Transverse colon (tissue), 4 donors: ENCODE data around the gene GLO1. TPM values are rescaled to one million over a fixed set of nuclear protein-coding genes. Genes with fewer than 3 reads are reported as not detected.
"Not testable (repeated sequence)": the region's sequence is repeated elsewhere in the genome, so short reads cannot be mapped to it uniquely, and the experiment has no call there.

Source experiments
- DNase-seq: peaks from one replicate; pipeline ENCODE4 v3.0.0-alpha.2; 2019
- H3K27ac ChIP-seq, 4 donors: fragments of 200-600 bp; sonication (generic); 2 replicates each; pipeline ENCODE4 v1.5.1; 2016 to 2018; ENCODE audit warnings: inconsistent platforms in 4 of 4
- H3K27me3 ChIP-seq: fragments of 200-600 bp; sonication (generic); 2 replicates; pipeline ENCODE4 v1.5.1; 2017; ENCODE audit warnings: inconsistent platforms
- H3K36me3 ChIP-seq, 4 donors: fragments of 200-600 bp; sonication (generic); 2 replicates each; pipeline ENCODE4 v1.5.1; 2017 to 2019; ENCODE audit warnings: inconsistent platforms in 4 of 4
- H3K4me1 ChIP-seq, 4 donors: fragments of 200-600 bp; sonication (generic); 2 replicates each; pipeline ENCODE4 v1.5.1; 2017 to 2020; ENCODE audit warnings: inconsistent platforms in 4 of 4
- H3K4me3 ChIP-seq, 4 donors: fragments of 200-600 bp; sonication (generic); 1 replicate in 1 of 4; 2 replicates in 3 of 4; pipeline versions ENCODE4 v1.5.1 to v1.6.1; 2017 to 2019; ENCODE audit warnings: inconsistent platforms in 4 of 4
- H3K9me3 ChIP-seq, 2 donors: fragments of 200-600 bp; sonication (generic); 2 replicates each; pipeline ENCODE4 v1.5.1; 2017 to 2019; ENCODE audit warnings: inconsistent platforms in 2 of 2
- EP300 ChIP-seq: sonication (generic); formaldehyde crosslinking; IDR thresholded peaks from one replicate; pipeline ENCODE4 v1.6.1; 2017; ENCODE audit warnings: antibody characterized with exemption, low read depth
- POLR2A ChIP-seq: fragments of 450-650 bp; IDR thresholded peaks from one replicate; pipeline ENCODE4 v1.6.1; 2016; ENCODE audit warnings: antibody characterized with exemption, mild to moderate bottlenecking, moderate library complexity
- POLR2AphosphoS5 ChIP-seq, 3 donors: sonication (generic); formaldehyde crosslinking; IDR thresholded peaks; one replicate each; pipeline ENCODE4 v1.6.1; 2016; ENCODE audit warnings: antibody characterized with exemption in 3 of 3
- whole genome bisulfite sequencing, 2 donors: methylation state at CpG; one replicate each; pipeline ENCODE4 v1.1.5; 2018; ENCODE audit warnings: low coverage in 1 of 2; 5-methylcytosine and 5-hydroxymethylcytosine counted together
- in situ Hi-C, 4 donors: fragments of 200-750 bp; cut with MboI; loops; one replicate each; pipeline versions ENCODE4 v1.15.0 to v1.15.1; 2017; ENCODE audit warnings: low sequenced_read_pairs in 3 of 4, low pct_ligation_motif_present in 1 of 4, low pct_unique_long_range_greater_than_20kb in 1 of 4
- intact Hi-C: fragments of 100-400 bp; cut with DNase I; formaldehyde crosslinking; loops from one replicate; pipeline ENCODE4 v1.15.1; 2023; ENCODE audit warnings: low total_unique reads
- total RNA-seq, 4 donors: library from RNA; depleted of rRNA; stranded (reverse); fragments of >200 nt; gene quantifications; one replicate each; pipeline ENCODE4 v1.1.0, GENCODE V29; 2016
- TF ChIP-seq, protein P1 (sequence below), 5 experiments: fragments of 200-600 bp in 3 of 5; fragments of 450-650 bp in 2 of 5; sonication (generic) in 3 of 5; IDR thresholded peaks; 1 replicate in 2 of 5; 2 replicates in 3 of 5; pipeline ENCODE4 v1.5.1; 2016 to 2017; ENCODE audit warnings: antibody characterized with exemption in 5 of 5, inconsistent platforms in 3 of 5, mild to moderate bottlenecking in 2 of 5, moderate library complexity in 1 of 5

The GLO1 gene
- total RNA-seq, 4 donors from 2014 or later: 15.3 to 56.1 (median 36.6) TPM

DNA sequence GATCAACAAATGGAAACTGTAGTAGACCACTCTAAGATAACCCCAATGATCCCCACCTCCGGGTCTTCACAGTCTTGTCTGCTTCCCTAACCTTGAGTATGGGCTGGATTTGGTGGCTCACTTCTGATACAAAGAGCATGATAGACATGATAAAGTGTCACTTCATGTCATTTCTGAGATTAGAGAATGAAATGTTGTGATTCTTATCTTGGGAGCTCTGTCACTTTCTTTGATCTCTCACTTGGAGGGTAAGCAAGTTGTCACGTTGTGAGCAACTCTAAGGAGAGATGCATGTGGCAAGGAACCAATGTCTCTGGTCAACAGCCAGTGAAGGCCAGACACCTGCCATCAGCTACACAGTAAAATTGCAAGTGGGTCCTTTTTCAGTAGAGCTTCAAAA lies 3.0 kb upstream of the GLO1 start:
- WGBS, 2 donors: 80 to 86% methylated on average over 1 to 2 of the region's 2 CpGs
- H3K4me1 ChIP-seq: peaks cover 0 to 6% (median 1%) of the 10 kb centered on the region in 4 donors
- in situ Hi-C loops: no loop called here
- no peak overlapping the region for H3K4me3 ChIP-seq
- H3K27me3 ChIP-seq: no peaks in the 10 kb centered on the region
- intact Hi-C loops: loop anchor here (10.0 kb wide), 1 partner anchor 909 kb away; no protein-coding TSS in a partner anchor
- DNase-seq: no peak
- H3K36me3 ChIP-seq: no peaks in the 10 kb centered on the region
- no peaks in the 10 kb centered on the region for H3K9me3 ChIP-seq
- H3K27ac ChIP-seq: no peak overlapping the region
- TF ChIP-seq POLR2AphosphoS5 (IDR thresholded peaks at IDR 0.05): no peak
- TF ChIP-seq EP300: no peak
- TF ChIP-seq, protein P1, sequence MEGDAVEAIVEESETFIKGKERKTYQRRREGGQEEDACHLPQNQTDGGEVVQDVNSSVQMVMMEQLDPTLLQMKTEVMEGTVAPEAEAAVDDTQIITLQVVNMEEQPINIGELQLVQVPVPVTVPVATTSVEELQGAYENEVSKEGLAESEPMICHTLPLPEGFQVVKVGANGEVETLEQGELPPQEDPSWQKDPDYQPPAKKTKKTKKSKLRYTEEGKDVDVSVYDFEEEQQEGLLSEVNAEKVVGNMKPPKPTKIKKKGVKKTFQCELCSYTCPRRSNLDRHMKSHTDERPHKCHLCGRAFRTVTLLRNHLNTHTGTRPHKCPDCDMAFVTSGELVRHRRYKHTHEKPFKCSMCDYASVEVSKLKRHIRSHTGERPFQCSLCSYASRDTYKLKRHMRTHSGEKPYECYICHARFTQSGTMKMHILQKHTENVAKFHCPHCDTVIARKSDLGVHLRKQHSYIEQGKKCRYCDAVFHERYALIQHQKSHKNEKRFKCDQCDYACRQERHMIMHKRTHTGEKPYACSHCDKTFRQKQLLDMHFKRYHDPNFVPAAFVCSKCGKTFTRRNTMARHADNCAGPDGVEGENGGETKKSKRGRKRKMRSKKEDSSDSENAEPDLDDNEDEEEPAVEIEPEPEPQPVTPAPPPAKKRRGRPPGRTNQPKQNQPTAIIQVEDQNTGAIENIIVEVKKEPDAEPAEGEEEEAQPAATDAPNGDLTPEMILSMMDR (IDR thresholded peaks at IDR 0.05): no peak
- TF ChIP-seq POLR2A: no peak

DNA sequence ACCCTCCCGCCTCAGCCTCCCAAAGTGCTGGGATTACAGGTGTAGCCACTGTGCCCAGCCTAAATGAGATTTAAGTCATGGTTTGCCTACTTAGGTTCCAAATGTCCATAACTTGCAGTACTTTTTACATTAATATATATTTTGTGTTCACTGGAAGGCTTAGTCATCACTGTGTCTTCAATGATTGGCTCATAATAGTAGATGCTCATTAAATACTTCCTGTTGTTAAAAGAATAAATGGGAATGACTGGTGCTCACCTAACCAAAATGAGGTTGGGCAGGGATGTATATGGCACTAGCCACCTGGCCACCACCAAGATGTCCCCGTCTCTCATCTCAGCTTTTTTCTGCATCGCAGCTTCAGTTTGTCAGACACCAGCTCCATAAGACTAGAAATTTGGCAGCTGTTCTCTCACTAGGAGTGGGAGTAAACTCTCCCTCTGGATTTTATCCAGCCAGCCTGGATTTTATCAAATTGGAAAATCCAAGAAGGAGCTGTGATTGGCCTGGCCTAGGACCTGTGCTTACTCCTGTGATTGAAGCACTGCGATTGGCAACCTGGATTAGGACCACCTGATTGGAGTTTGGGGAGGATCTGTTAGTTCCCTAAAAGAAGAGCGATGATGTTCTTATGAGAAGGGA lies 1.1 kb upstream of the GLO1 start:
- in situ Hi-C loops: no loop called here
- Histone ChIP-seq H3K9me3 (no peaks in the 10 kb centered on the region), H3K4me3 (no peak overlapping the region), H3K27me3 (no peaks in the 10 kb centered on the region), H3K36me3 (no peaks in the 10 kb centered on the region), H3K4me1 (peaks cover 0 to 6% (median 1%) of the 10 kb centered on the region in 4 donors), H3K27ac (no peak overlapping the region)
- intact Hi-C loops: loop anchor here (10.0 kb wide), 1 partner anchor 911 kb away; no protein-coding TSS in a partner anchor
- no peak for DNase-seq
- WGBS, 2 donors: 81% methylated on average over 5 of the region's 5 CpGs; no CpG with 5 or more reads in 1 of the 2 donors
- no peak for TF ChIP-seq POLR2A
- TF ChIP-seq, protein P1 (IDR thresholded peaks at IDR 0.05): no peak
- no peak for TF ChIP-seq EP300
- no peak for TF ChIP-seq POLR2AphosphoS5 (IDR thresholded peaks at IDR 0.05)

GRCh38 chr6:38701551-38701950 lies 1.4 kb downstream of the GLO1 start:
- TF ChIP-seq POLR2AphosphoS5 (IDR thresholded peaks at IDR 0.05) (no peak), POLR2A (no peak), EP300 (no peak)
- TF ChIP-seq, protein P1 (IDR thresholded peaks at IDR 0.05): no peak
- H3K4me3 ChIP-seq: no peak overlapping the region
- H3K27ac ChIP-seq: no peak overlapping the region
- WGBS, 2 donors: 76 to 97% methylated on average over 3 of the region's 3 CpGs
- no peaks in the 10 kb centered on the region for H3K27me3 ChIP-seq
- in situ Hi-C loops: no loop called here
- no peak for DNase-seq
- intact Hi-C loops: loop anchor here (10.0 kb wide), 1 partner anchor 913 kb away; no protein-coding TSS in a partner anchor
- no peaks in the 10 kb centered on the region for H3K9me3 ChIP-seq
- no peaks in the 10 kb centered on the region for H3K36me3 ChIP-seq
- H3K4me1 ChIP-seq: peaks cover 0 to 3% (median 1%) of the 10 kb centered on the region in 4 donors

DNA sequence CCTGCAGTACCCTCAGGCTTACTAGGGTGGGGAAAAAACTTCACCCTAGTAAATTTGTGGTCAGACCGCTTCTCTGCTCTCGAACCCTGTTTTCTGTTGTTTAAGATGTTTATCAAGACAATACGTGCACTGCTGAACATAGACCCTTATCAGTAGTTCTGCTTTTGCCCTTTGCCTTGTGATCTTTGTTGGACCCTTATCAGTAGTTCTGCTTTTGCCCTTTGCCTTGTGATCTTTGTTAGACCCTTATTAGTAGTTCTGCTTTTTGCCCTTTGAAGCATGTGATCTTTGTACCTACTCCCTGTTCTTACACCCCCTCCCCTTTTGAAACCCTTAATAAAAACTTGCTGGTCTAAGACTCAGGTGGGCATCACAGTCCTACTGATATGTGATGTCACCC lies 3.2 kb downstream of the GLO1 start:
- intact Hi-C loops: loop anchor here (10.0 kb wide), 1 partner anchor 915 kb away; no protein-coding TSS in a partner anchor
- H3K27me3 ChIP-seq, H3K36me3 ChIP-seq, H3K9me3 ChIP-seq, in situ Hi-C loops, H3K4me3 ChIP-seq, DNase-seq, H3K27ac ChIP-seq: not testable (repeated sequence)
- 95 to 100% methylated on average over 1 to 3 of the region's 3 CpGs for WGBS, 2 donors
- peaks cover 0 to 10% (median 1%) of the 10 kb centered on the region in 4 donors for H3K4me1 ChIP-seq

DNA sequence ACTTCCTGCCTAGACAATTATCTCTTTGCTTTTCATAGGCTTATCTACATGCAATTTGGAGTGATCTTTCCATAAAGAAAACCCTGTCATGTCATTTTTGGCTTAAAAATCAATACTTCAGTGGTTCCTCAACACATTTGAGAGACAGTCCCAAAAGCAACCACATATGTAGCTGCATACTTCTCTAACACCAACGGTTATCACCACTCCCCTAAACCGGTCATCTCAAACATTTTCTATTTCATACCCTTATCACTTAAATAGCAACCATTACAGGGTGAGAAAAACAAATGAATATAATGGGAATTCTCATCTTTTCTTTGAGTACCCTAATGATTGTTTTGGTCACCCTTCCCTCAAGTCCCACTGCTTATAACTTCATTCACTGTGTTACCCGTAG lies 5.1 kb downstream of the GLO1 start:
- Histone ChIP-seq H3K9me3 (no peaks in the 10 kb centered on the region), H3K36me3 (no peaks in the 10 kb centered on the region), H3K27me3 (no peaks in the 10 kb centered on the region), H3K4me1 (peaks cover 0 to 7% (median 1%) of the 10 kb centered on the region in 4 donors), H3K27ac (no peak overlapping the region), H3K4me3 (no peak overlapping the region)
- TF ChIP-seq POLR2A: no peak
- no peak for TF ChIP-seq POLR2AphosphoS5 (IDR thresholded peaks at IDR 0.05)
- TF ChIP-seq, protein P1 (IDR thresholded peaks at IDR 0.05): no peak
- no peak for TF ChIP-seq EP300
- intact Hi-C loops: no loop called here
- 78 to 87% methylated on average over 3 of the region's 3 CpGs for WGBS, 2 donors
- in situ Hi-C loops: no loop called here
- DNase-seq: no peak
